NCI-H1436 (cell line): ENCODE measurements around the gene G0S2.
"Not testable (repeated sequence)": the region's sequence is repeated elsewhere in the genome, so short reads cannot be mapped to it uniquely, and the experiment has no call there.

Experiments
- DNase-seq: peaks from one replicate; lab custom pipeline; 2025; lab: John Stamatoyannopoulos, UW

Gene G0S2

GRCh38 chr1:209678981-209679539 lies 3.8 kb downstream of the G0S2 start:
- DNase-seq: no peak

GRCh38 chr1:209685821-209686220 lies 10.6 kb downstream of the G0S2 start:
- DNase-seq: no peak

GRCh38 chr1:209686322-209686721 lies 11.1 kb downstream of the G0S2 start:
- DNase-seq: no peak

- no peak for DNase-seq
Observed at GRCh38 chr1:209688746-209689234, 13.6 kb downstream of the G0S2 start.

GRCh38 chr1:209689477-209689876 lies 14.3 kb downstream of the G0S2 start:
- no peak for DNase-seq

- no peak for DNase-seq
Observed at GRCh38 chr1:209691237-209691636, 16.0 kb downstream of the G0S2 start.

GRCh38 chr1:209692296-209692695 lies 17.1 kb downstream of the G0S2 start:
- no peak for DNase-seq

GRCh38 chr1:209692745-209693504 lies 17.7 kb downstream of the G0S2 start:
- DNase-seq: peak; percentile 89

GRCh38 chr1:209696673-209697072 lies 21.5 kb downstream of the G0S2 start:
- DNase-seq: no peak

GRCh38 chr1:209697126-209697525 lies 21.9 kb downstream of the G0S2 start:
- DNase-seq: no peak

GRCh38 chr1:209700686-209701085 lies 25.5 kb downstream of the G0S2 start:
- not testable (repeated sequence) for DNase-seq

GRCh38 chr1:209702832-209703231 lies 27.6 kb downstream of the G0S2 start:
- no peak for DNase-seq

- DNase-seq: no peak
Observed at GRCh38 chr1:209703834-209704504, 28.8 kb downstream of the G0S2 start.

GRCh38 chr1:209704584-209704983 lies 29.4 kb downstream of the G0S2 start, which contains the start of gene HSD11B1:
TSS of gene HSD11B1 (plus strand) at chr1:209704846. CDS start at chr1:209704943, 97 bp downstream.
- no peak for DNase-seq

- DNase-seq: no peak
Observed at GRCh38 chr1:209705033-209705598, 29.9 kb downstream of the G0S2 start.

GRCh38 chr1:209706622-209707021 lies 31.4 kb downstream of the G0S2 start:
- DNase-seq: no peak

- no peak for DNase-seq
Observed at GRCh38 chr1:209707308-209707707, 32.1 kb downstream of the G0S2 start.

GRCh38 chr1:209708297-209708696 lies 33.1 kb downstream of the G0S2 start:
- no peak for DNase-seq

- no peak for DNase-seq
Observed at GRCh38 chr1:209710093-209710492, 34.9 kb downstream of the G0S2 start.

- DNase-seq: no peak
Observed at GRCh38 chr1:209710847-209711246, 35.6 kb downstream of the G0S2 start.

GRCh38 chr1:209714338-209714737 lies 39.1 kb downstream of the G0S2 start:
- no peak for DNase-seq

GRCh38 chr1:209715314-209715713 lies 40.1 kb downstream of the G0S2 start:
- no peak for DNase-seq

- no peak for DNase-seq
Observed at GRCh38 chr1:209717818-209718217, 42.6 kb downstream of the G0S2 start.
